ENCODE results near the gene DAZ1.
"Not testable (repeated sequence)": the region's sequence is repeated elsewhere in the genome, so short reads cannot be mapped to it uniquely, and the experiment has no call there.

DAZ1 gene

GRCh38 chrY:23198908-23199307 is at the start of gene DAZ1:
TSS of gene DAZ1 (minus strand) at chrY:23199008. CDS start at chrY:23198800, 208 bp downstream.
- POLR2A ChIA-PET; CTCF ChIA-PET; DNase-seq (ENCODE audit: extremely low spot score): not testable (repeated sequence)

GRCh38 chrY:23219233-23219632 is 20.4 kb upstream of the DAZ1 start, which contains the start of gene DAZ2:
TSS of gene DAZ2 (plus strand) at chrY:23219533. CDS start at chrY:23219741, 208 bp downstream.
- CTCF ChIA-PET; DNase-seq (ENCODE audit: extremely low spot score); POLR2A ChIA-PET: not testable (repeated sequence)

GRCh38 chrY:23210681-23211080 is 11.9 kb upstream of the DAZ1 start:
- POLR2A ChIA-PET; DNase-seq (ENCODE audit: extremely low spot score); CTCF ChIA-PET: not testable (repeated sequence)

GRCh38 chrY:23209802-23210495 is 11.1 kb upstream of the DAZ1 start:
- DNase-seq (ENCODE audit: extremely low spot score); CTCF ChIA-PET; POLR2A ChIA-PET: not testable (repeated sequence)

- DNase-seq (ENCODE audit: extremely low spot score); CTCF ChIA-PET; POLR2A ChIA-PET: not testable (repeated sequence)
Observed at GRCh38 chrY:23207455-23207854, 8.6 kb upstream of the DAZ1 start.

Measured in HEK293T (cell line).